Thyroid gland (tissue), 4 donors: ENCODE data around the gene TUBGCP2. TPM values are rescaled to one million over a fixed set of nuclear protein-coding genes. Genes with fewer than 3 reads are reported as not detected.

Experiments used
- DNase-seq, 2 donors: peaks; one replicate each; pipeline ENCODE4 v3.0.0-alpha.2; 2019
- H3K27ac ChIP-seq, 3 donors: fragments of 200-600 bp; sonication (generic); 1 replicate in 2 of 3; 2 replicates in 1 of 3; pipeline ENCODE4 v1.5.1; 2016 to 2019; ENCODE audit warnings: mild to moderate bottlenecking in 1 of 3, moderate library complexity in 1 of 3
- H3K27me3 ChIP-seq: fragments of 200-600 bp; sonication (generic); one replicate; pipeline ENCODE4 v1.5.1; 2019
- H3K36me3 ChIP-seq, 2 donors: fragments of 200-600 bp; sonication (generic); one replicate each; pipeline ENCODE4 v1.5.1; 2016 to 2019
- H3K4me1 ChIP-seq, 2 donors: fragments of 200-600 bp; sonication (generic); one replicate each; pipeline ENCODE4 v1.5.1; 2017 to 2019
- H3K4me3 ChIP-seq, 3 donors: fragments of 200-600 bp; sonication (generic); replicated peaks in 1 of 3; 1 replicate in 2 of 3; 2 replicates in 1 of 3; pipeline ENCODE4 v1.5.1; 2016; ENCODE audit warnings: mild to moderate bottlenecking in 1 of 3
- H3K9me3 ChIP-seq: fragments of 200-600 bp; sonication (generic); one replicate; pipeline ENCODE4 v1.5.1; 2017
- CTCF ChIP-seq, 6 experiments: fragments of 200-600 bp in 3 of 6; fragments of 450-650 bp in 3 of 6; sonication (generic) in 3 of 6; IDR thresholded peaks; one replicate each; pipeline ENCODE4 v1.5.1; 2016 to 2019; ENCODE audit warnings: antibody characterized with exemption in 6 of 6, mild to moderate bottlenecking in 2 of 6, inconsistent platforms in 1 of 6, moderate library complexity in 1 of 6
- POLR2A ChIP-seq, 2 donors: fragments of 450-650 bp; IDR thresholded peaks; one replicate each; pipeline ENCODE4 v1.6.1; 2017; ENCODE audit warnings: antibody characterized with exemption in 2 of 2, mild to moderate bottlenecking in 2 of 2, moderate library complexity in 1 of 2
- WGBS, 2 donors: methylation state at CpG; one replicate each; pipeline ENCODE4 v1.1.5; 2017; 5-methylcytosine and 5-hydroxymethylcytosine counted together
- intact Hi-C: fragments of 100-400 bp; cut with DNase I; formaldehyde crosslinking; loops from one replicate; pipeline ENCODE4 v1.15.1; 2023
- total RNA-seq, 4 donors: library from RNA; depleted of rRNA; stranded (reverse); fragments of >200 nt; gene quantifications; one replicate each; pipeline ENCODE4 v1.2.3, GENCODE V29; 2016

TUBGCP2 gene
- total RNA-seq, 4 donors from 2014 or later, result 56.5 to 73.3 (median 62.9) TPM

- Histone ChIP-seq H3K4me1 (no peaks in the 10 kb centered on the region), H3K27ac (no peak overlapping the region), H3K9me3 (no peaks in the 10 kb centered on the region), H3K36me3 (no peaks in the 10 kb centered on the region), H3K27me3 (peaks cover 6% of the 10 kb centered on the region), H3K4me3 (no peak overlapping the region)
- TF ChIP-seq CTCF (IDR thresholded peaks at IDR 0.05) (no peak), POLR2A (IDR thresholded peaks at IDR 0.05) (no peak)
- WGBS, 2 donors, result 67 to 76% methylated on average over 6 to 11 of the region's 16 CpGs
- no peak for DNase-seq
- intact Hi-C loops, result no loop called here
Measured at GRCh38 chr10:133347710-133348517, 39.2 kb upstream of the TUBGCP2 start.

GRCh38 chr10:133346413-133346812 is 37.7 kb upstream of the TUBGCP2 start:
- no peak overlapping the region for H3K4me3 ChIP-seq
- no peaks in the 10 kb centered on the region for H3K4me1 ChIP-seq
- TF ChIP-seq POLR2A (IDR thresholded peaks at IDR 0.05), result no peak
- no peak for DNase-seq
- no peaks in the 10 kb centered on the region for H3K36me3 ChIP-seq
- intact Hi-C loops, result no loop called here
- WGBS, 2 donors, result 49 to 53% methylated on average over 11 of the region's 11 CpGs
- H3K9me3 ChIP-seq, result no peaks in the 10 kb centered on the region
- no peak overlapping the region for H3K27ac ChIP-seq
- peaks cover 6% of the 10 kb centered on the region for H3K27me3 ChIP-seq

DNA sequence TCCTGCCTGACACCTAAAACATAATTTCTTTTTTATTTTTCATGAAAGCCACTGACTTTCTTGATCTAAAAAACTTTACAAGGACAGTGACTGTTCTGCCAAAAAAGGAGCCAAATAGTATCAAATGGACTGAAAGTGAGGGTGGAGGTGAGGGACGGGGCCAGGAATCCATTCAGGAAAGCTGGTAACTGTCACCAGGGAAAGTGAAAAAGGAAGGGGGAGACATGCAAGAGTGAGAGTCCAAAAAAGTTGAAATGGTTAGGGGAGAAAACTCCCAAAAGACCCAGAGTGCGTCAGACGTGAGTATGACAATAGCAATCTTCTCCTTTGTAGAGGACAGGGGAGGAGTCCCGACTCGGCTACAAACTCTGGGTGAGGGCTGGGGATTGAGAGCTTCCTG is 35.6 kb upstream of the TUBGCP2 start:
- no peaks in the 10 kb centered on the region for H3K4me1 ChIP-seq
- WGBS, 2 donors, result 59 to 66% methylated on average over 5 of the region's 5 CpGs
- no peak for DNase-seq
- H3K4me3 ChIP-seq, result no peak overlapping the region
- intact Hi-C loops, result no loop called here
- no peaks in the 10 kb centered on the region for H3K36me3 ChIP-seq
- H3K27ac ChIP-seq, result no peak overlapping the region
- no peak for TF ChIP-seq CTCF (IDR thresholded peaks at IDR 0.05)
- TF ChIP-seq POLR2A (IDR thresholded peaks at IDR 0.05), result no peak
- no peaks in the 10 kb centered on the region for H3K9me3 ChIP-seq
- peaks cover 6% of the 10 kb centered on the region for H3K27me3 ChIP-seq

DNA sequence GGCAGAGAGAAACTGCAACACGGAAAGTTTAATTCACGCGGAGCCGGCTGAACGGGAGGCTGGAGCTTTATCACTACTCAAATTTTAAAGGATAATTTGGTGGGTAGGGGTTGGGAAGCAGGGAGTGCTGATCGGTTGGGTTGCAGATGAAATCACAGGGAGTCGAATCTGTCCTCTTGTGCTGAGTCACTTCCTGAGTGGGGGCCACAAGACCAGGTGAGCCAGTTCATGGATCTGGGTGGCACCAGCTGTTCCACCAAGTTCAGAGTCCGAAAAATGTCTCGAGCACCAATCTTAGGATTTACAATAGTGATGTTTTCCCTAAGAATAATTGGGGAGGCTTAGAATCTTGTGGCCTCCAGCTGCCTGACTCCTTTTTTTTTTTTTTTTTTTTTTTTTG is 34.9 kb upstream of the TUBGCP2 start:
- H3K36me3 ChIP-seq, result no peaks in the 10 kb centered on the region
- no peak for DNase-seq
- TF ChIP-seq CTCF (IDR thresholded peaks at IDR 0.05), result no peak
- TF ChIP-seq POLR2A (IDR thresholded peaks at IDR 0.05), result no peak
- H3K4me1 ChIP-seq, result no peaks in the 10 kb centered on the region
- intact Hi-C loops, result no loop called here
- 58 to 65% methylated on average over 9 of the region's 9 CpGs for WGBS, 2 donors
- H3K9me3 ChIP-seq, result no peaks in the 10 kb centered on the region
- peaks cover 6% of the 10 kb centered on the region for H3K27me3 ChIP-seq
- no peak overlapping the region for H3K4me3 ChIP-seq
- H3K27ac ChIP-seq, result no peak overlapping the region

- no peak overlapping the region for H3K27ac ChIP-seq
- no peaks in the 10 kb centered on the region for H3K9me3 ChIP-seq
- WGBS, 2 donors, result 78 to 80% methylated on average over 8 of the region's 8 CpGs
- H3K4me3 ChIP-seq, result no peak overlapping the region
- intact Hi-C loops, result no loop called here
- no peaks in the 10 kb centered on the region for H3K36me3 ChIP-seq
- peaks cover 6% of the 10 kb centered on the region for H3K27me3 ChIP-seq
- TF ChIP-seq POLR2A (IDR thresholded peaks at IDR 0.05), result no peak
- H3K4me1 ChIP-seq, result no peaks in the 10 kb centered on the region
- DNase-seq, result no peak
Measured at GRCh38 chr10:133342942-133343341, 34.3 kb upstream of the TUBGCP2 start.

GRCh38 chr10:133341983-133342382 is 33.3 kb upstream of the TUBGCP2 start:
- H3K27ac ChIP-seq, result no peak overlapping the region
- no peaks in the 10 kb centered on the region for H3K4me1 ChIP-seq
- DNase-seq, result no peak
- peaks cover 3% of the 10 kb centered on the region for H3K27me3 ChIP-seq
- WGBS, 2 donors, result 86 to 95% methylated on average over 4 of the region's 4 CpGs
- H3K4me3 ChIP-seq, result no peak overlapping the region
- intact Hi-C loops, result no loop called here
- H3K9me3 ChIP-seq, result no peaks in the 10 kb centered on the region
- no peaks in the 10 kb centered on the region for H3K36me3 ChIP-seq
- TF ChIP-seq POLR2A (IDR thresholded peaks at IDR 0.05) (no peak), CTCF (IDR thresholded peaks at IDR 0.05) (no peak)
